ENCODE measurements around the gene ACAP3.

DNA sequence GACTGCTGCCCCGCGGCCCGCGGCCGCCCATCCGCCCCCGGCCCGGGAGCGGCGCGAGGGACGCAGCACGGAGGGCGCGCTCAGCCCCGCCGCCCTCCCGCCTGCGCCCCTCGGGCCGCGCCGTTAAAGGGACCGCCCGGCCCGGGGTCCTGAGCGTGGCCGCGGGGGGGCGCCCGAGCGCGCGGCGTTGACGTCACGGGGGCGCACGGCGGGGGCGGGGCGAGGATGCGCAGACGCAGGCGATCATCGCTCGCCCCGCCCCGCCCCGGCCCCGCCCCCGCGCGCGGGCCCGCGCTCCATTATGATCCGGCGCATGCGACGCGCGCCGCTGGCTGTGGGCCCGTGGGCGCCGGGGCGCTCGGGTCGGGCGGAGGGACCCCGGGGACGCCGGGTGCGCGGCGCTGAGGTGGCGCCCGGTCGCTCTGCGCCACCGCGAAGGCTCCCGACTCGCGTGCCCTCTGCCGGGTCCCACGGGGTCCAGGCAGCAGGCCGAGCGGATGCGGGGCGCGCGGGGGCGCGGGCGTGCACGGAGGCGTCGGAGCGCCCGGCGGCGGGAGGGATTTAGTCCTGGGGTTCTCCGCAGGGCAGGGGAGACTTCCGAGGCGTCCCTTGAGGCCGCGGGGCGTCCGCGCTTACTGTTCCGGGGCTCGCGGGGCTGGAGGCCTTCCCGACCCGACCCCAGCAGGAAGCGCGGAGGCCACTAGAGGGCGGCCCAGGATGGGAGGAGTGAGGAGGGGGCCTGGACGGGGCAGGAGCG is 41.7 kb upstream of the ACAP3 start, which contains the start of gene DVL1:
- TF ChIP-seq, protein P1, sequence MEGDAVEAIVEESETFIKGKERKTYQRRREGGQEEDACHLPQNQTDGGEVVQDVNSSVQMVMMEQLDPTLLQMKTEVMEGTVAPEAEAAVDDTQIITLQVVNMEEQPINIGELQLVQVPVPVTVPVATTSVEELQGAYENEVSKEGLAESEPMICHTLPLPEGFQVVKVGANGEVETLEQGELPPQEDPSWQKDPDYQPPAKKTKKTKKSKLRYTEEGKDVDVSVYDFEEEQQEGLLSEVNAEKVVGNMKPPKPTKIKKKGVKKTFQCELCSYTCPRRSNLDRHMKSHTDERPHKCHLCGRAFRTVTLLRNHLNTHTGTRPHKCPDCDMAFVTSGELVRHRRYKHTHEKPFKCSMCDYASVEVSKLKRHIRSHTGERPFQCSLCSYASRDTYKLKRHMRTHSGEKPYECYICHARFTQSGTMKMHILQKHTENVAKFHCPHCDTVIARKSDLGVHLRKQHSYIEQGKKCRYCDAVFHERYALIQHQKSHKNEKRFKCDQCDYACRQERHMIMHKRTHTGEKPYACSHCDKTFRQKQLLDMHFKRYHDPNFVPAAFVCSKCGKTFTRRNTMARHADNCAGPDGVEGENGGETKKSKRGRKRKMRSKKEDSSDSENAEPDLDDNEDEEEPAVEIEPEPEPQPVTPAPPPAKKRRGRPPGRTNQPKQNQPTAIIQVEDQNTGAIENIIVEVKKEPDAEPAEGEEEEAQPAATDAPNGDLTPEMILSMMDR (conservative IDR thresholded peaks at IDR 0.05; ENCODE audit: low read depth, low read length), result peak; percentile 50; the same call in 1 of the 2 replicates
- no peak for TF ChIP-seq EZH2 (IDR thresholded peaks at IDR 0.05; ENCODE audit: borderline replicate concordance, low read depth, low read length, poor library complexity, severe bottlenecking)
